Stimulated activated CD4-positive, alpha-beta T cell treated with anti-CD3 and anti-CD28 coated beads, Interleukin-1b, Interleukin-23, amount 100 ng/mL, for 1 hour (primary cell): ENCODE results near the gene EID3.
"Not testable (repeated sequence)": the region's sequence is repeated elsewhere in the genome, so short reads cannot be mapped to it uniquely, and the experiment has no call there.

ENCODE experiments used
- DNase-seq, 2 donors: peaks; one replicate each; pipeline ENCODE4 v3.0.0-alpha.2; 2020; ENCODE audit warnings: low read depth in 2 of 2

EID3 gene

DNA sequence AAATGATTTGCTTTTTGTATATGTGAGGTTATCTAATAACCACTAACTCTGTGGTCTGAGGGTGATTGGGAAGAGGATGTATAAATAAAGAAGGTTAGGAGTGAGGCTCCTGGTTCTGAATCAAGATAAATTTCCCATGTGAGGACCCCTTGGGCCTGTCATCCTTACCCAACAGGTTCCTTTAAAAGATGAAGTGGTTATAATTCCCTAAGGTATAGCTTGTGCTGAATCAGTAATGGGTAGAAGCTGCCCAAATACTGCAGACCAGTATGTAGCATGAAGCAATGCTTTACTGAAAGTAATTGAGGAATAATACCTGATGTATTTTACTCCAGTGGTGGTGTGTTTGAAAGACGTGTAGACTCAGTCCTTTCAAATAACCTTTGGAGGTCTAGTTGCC is 8.7 kb downstream of the EID3 start:
- DNase-seq = no peak

DNA sequence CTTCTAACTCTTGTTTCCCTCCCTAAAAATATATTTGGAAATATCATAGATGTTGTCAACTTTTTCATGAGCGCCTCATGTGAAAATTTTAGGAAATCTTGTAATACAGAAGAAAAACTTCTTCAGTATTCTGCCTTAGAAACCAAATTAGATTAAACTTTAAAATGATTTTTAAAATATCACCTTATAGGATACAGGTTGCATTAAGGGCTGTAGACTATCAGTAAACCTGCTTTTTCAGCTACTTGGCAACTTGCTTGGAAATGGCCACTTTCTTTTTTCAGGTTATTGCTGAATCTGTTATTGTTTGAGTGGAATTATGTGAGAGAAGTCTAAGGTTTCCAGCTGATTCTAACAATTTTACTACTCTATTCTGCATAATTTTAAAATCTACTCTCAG is 9.1 kb downstream of the EID3 start:
- no peak for DNase-seq

DNA sequence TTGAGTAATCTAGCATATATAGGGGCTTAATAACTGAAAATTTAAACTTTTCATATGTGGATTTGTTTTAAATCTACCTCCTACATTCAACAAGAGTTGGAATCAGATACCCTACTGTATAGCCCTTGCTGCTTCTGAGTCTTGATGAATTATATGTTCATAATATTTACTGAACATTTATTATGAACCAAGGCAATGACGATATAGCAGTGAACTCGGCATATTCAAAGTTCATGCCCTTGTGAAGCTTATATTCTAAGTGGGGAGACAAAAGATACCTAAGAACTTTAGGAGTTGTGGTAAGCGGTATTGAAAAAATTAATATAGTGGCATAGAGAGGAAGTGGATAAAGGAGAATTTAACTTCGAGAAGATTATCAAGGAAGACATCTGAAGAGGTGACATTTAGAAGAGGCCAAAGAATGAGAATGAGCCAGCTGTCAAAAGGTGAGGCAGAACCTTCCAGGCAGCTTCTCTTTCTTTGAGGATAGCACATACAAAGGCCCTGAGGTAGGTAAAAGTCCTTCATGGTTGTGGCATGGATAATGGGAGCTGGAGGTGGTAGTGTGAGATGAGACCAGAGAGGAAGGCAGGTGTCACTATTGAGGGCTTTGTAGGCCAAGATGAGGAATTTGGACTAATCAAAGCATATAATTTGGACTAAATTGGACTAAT is 10.2 kb downstream of the EID3 start:
- no peak for DNase-seq

DNA sequence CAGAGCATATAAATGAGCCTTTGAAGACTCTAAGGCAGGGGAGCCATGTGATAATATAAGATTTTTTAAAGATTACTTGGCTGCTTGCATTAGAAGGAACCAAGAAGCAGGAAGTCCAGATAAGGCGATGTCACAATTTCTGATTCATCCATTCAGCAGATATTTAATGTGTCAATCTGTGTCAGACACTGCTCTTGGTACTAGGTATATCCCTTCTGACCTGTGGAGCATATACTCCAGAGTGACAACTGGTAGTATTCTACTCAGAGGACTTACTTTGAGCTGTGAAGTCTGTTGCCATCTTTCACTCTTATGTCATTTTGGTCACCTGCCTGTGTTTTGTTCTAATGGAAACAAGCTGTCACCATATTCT is 10.7 kb downstream of the EID3 start:
- DNase-seq = no peak

DNA sequence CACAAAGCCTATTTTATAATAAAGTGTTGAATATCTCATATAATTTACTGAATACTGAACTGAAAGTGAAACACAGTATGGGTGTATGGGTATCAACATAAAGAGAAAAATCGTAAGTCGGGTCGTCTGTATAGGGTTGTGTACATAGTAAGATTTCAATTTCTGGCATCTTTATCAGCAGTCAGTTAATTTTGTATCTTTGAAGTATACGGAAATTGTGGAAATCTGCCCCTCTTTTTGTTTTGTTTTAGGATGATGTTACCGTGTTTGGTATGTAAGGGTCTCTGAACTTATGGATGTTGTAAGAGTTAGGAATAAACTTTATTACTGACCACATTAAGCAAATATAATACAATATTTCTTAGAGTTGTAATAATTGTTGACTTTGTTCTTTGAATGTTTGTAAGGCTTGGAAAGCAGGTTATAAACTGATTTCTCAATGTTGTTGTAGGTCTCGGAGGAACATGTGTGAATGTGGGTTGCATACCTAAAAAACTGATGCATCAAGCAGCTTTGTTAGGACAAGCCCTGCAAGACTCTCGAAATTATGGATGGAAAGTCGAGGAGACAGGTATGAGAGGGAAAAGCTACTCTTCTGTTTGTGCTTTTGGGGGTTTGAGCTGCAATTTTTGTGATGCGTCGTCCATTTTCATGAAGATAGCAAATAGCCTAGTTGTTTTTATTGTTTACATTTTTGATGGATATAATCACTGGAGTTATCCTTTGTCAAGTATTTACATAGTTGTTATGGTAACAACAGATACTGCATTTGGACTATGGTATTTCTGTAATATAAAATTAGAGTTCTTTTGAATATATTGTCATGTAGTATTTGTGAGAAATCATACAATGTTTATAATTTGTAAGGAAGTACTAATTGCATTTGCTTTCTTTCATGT is 12.0 kb downstream of the EID3 start:
- DNase-seq = no peak

DNA sequence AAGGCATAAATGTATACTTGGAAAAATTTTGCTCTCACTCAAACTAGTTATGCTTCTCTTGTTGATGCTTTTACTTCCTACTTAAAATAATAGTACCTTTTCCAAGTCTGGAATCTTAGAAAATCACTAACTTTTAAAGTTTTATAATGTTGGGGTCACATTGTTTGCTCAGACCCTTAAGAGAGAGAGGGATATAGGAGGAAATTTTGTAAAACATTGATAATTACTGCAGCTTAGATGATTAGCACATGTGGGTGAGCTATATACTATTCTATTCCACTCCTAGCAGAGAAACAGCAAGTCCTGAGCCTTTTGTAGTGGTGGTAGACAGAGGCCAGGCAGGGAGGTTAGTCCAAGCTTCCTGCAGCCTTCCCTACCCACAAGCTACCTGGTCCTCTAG is 13.4 kb downstream of the EID3 start:
- DNase-seq = no peak

DNA sequence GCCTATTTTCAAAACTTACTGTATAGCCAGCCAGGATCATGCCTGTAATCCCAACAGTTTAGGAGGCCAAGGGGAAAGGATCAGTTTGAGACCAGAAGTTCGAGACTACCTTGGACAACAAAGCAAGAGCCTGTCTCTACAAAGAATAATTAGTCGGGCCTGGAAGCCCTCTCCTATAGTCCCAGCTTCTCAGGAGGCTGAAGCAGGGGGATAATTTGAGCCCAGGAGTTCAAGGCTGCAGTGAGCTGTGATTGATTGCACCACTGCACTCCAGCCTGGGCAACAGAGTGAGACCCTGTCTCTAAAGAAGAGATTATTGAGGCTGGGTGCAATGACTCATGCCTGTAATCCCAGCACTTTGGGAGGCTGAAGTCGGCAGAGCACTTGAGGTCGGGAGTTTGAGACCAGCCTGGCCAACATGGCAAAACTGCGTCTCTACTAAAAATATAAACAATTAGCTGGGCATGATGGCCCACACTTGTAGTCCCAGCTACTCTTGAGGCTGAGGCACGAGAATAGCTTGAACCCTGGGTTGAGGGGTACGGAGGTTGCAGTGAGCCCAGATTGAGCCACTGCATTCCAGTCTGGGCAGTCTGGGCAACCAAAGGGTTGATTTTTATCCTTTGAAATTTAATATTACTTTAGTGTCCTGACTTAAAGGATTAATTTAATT is 14.1 kb downstream of the EID3 start:
- no peak for DNase-seq

DNA sequence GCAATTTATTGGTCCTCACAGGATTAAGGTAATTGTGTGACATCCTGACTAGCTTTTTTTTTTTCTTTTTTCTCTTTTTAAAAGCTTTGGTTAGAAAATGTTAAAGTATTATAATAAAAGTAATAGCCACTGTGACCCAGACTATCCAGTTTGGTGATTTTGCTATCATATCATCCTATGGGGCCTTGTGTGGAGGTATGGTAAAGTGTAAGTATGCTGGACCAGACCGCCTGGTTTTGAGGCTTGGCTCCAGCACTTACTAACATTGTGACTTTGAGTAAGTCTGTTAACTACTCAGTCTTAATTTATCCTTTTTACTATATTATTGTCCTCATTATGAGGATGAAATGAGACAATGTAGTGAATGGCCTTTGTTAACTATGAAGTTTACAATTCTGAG is 15.5 kb downstream of the EID3 start:
- DNase-seq = no peak

DNA sequence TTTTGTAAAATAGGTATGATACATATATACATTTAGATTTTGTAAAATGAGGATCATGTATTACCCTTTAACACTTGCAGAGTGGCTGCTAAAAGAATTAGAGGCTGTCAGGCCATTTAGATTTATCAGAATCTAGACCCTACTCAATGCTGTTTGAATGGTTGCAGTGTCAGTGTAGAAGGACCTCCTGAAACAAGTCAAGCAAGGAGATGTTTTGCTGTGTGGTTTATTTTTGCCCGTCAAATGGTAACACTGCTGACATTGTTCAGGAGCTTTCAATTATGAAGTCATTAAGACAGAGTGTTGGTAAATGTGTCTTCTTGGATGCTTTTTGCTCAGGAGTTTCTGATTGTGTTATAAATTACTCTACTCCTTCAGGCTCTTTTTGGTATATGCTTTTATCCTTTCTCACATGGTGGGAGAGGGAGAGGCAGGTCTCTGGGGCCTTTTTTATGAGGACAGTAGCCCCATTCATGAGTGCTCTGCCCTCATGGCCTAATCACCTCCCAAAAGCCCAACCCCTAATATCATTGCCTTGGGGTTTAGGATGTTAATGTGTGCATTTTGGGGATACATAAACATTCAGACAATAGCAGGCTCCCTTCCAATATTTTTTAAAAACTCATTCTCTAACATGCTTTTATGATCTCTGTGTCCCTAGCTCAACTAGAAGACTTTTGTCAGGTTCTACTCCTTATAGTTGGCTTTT is 16.5 kb downstream of the EID3 start:
- DNase-seq = no peak

DNA sequence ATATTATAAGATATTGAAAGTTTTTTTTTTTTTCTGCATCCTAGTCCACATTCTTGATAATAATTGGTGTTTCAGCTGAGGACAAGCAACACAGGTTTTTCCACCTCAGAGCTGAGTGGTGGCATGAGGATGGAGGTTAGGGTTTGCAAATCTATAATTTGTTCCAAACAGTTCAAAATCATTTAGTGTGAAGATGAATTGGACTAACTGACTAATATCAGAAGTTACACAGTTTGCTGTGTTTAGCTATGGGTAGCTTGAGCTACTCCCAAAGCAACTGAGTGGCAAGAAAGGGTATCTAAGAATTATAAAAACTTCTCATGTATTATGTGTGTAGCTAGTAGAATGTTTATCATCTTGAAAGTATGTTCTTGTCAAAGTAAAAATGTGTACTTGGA is 17.1 kb downstream of the EID3 start:
- DNase-seq = no peak

DNA sequence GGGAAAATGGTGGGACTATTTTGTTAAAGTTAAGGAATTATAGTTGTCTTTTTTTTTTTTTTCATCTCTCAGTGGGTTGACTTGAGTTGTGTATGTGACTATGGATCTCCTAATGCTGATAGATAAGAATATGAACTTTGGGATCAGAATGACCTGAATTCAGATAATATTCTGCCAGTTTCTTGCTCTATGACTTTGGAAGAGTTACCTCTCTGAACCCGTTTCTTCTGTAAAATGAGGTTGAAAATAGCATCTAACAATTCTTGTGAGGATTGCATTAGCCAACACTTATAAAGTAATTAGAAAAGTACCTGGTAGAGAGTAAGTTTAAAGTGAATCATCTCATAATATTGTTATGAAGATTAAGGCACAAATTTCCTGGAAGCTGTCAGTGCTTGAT is 18.4 kb downstream of the EID3 start:
- no peak for DNase-seq

DNA sequence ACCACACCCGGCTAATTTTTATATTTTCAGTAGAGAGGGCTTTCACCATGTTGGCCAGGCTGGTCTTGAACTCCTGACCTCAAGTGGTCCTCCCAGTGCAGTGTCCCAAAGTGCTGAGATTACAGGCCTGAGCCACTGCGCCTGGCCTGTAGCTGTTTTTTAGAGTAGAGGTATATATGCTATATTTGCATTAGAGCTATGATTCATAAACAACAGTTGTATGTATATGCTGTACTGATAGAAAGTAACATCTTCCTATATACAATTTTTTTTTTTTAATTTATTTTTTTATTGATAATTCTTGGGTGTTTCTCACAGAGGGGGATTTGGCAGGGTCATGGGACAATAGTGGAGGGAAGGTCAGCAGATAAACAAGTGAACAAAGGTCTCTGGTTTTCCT is 19.0 kb downstream of the EID3 start:
- DNase-seq = not testable (repeated sequence)

DNA sequence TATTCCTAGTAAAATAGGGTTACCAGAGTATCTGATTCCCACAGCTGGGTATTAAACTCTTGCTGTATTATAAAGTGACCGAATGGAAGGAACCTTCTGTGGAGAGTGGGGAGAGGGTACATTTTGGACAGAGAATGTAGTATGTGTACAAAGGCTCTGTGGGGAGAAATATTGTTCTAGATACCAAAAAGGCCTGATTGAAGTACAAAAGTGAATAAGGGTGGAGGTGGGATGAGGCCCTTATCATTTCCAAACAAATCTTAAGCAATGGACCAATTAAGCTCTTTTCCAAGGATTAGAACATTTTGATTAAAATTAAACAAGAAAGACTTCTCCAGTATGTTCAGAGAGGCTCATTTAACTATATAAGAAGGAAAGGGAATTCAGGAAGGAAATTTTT is 20.4 kb downstream of the EID3 start:
- DNase-seq = no peak

DNA sequence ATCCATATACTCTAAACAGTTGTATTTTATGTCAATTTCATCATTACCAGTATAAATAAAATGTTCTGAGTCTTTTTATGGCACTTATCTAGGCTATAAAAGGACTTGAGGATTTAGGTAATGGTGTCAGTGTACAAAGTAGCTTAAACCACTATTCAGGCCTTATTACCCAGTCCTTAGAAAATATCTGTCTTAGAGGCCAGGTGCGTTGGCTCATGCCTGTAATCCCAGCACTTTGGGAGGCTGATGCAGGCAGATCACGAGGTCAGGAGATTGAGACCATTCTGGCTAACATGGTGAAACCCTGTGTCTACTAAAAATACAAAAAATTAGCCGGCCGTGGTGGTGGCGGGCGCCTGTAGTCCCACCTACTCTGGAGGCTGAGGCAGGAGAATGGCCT is 24.7 kb downstream of the EID3 start:
- not testable (repeated sequence) for DNase-seq

DNA sequence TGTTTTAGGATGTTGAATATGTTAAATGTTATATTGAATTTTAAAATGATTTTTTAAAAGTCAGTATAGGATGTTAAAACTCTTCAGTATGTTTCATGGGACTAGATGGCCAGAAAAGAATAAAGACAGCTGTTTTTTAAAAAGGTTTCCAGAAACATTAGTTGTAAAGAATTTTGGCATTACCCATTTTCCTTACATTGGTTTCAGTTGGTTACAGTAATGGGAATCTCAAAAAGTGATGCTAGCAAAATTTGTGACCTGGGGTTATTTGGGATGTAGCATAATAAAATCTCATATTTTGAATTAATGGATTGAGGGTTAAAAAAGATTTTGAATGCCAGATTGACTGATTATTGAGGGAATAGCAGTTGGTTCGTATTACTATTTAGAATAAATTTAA is 25.3 kb downstream of the EID3 start:
- DNase-seq = no peak

DNA sequence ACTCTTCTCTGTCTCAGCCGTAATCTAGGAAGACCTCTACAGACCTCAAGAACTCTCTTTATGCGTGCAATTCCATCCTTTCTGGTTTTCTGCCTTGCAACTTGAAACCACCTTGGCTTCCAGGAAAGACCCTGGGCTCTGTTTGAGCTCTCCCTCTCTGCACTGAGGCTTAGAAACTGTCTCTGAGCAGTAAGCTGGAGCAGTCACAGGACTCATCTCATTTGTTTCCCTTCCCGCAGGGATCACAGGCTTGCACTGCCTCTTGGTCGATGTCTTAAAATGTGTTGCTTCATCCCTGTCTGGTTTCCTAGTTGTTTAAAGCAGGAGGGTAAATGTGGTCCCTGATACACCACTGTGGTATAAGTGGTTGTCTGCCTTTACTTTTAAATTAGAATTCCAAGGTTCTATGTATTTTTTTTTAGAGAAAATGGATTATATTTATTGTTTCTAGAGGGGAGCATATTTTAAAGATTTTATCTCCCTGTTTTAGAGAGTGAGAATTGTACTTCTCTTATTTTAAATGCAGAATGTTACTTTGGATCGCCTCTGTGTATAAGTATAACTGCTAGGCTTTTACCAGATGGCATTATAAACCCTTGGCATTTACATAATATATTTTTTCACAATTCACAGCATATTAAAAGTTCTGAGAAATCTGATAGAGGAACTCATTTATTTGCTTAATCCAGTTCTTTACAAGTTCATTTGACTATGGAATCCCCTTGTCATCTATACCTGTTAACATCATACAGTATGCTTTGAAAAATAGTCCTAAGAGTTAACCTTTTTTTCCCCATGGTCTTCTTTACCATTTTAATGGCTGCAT is 26.4 kb downstream of the EID3 start:
- DNase-seq = no peak

DNA sequence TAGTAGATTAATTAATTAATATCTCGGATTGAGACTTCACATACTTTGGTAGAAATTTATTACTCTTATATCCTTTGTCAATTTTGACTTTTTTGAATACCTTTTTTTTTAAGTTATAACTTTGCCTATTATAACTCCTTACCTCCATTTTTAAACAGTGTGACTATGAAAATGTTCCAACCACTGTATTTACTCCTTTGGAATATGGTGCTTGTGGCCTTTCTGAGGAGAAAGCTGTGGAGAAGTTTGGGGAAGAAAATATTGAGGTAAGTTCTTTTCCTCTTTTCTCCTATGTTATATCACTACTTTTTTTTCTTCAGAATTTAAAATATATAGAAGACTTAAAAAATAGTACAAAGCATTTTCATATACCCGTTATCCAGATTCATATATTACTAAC is 27.8 kb downstream of the EID3 start:
- DNase-seq = no peak

DNA sequence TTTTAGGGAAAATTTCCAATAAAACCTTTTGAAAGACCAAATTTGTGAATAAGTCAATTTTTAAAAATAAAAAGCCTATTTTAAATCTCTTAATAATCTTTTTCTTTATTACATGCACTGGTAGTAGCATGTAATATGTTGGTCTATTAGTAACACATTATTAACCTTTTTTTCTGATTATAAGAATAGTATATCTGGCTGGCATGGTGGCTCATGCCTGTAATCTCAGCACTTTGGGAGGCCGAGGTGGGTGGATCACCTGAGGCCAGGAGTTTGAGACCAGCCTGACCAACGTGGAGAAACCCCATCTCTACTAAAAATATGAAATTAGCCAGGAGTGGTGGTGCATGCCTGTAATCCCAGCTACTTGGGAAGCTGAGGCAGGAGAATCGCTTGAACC is 28.7 kb downstream of the EID3 start:
- not testable (repeated sequence) for DNase-seq

DNA sequence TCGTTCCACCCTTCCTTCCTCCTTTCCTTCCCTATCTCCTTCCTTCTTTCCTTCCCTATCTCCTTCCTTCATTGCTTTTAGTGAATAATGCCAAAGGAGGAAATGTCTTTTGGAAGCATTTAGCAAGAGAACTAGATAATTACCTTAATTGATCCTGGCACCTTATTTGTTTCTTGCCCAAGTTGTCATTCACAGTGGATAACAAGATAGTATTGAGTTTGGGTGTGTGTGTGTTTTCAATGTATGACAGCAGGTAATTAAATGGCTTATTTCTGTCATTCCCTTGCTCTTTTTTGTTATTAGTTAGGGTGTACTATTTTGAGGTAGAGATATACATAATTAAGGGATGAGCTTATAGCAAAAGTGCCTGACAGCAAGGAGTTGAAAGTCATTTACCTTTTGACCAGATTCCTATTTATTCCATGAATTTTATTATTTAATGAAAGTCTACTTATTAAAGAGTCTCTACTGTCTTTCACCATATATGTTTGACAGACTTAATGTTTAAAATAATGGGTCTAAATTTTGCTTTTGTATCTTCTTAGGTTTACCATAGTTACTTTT is 30.2 kb downstream of the EID3 start:
- no peak for DNase-seq

DNA sequence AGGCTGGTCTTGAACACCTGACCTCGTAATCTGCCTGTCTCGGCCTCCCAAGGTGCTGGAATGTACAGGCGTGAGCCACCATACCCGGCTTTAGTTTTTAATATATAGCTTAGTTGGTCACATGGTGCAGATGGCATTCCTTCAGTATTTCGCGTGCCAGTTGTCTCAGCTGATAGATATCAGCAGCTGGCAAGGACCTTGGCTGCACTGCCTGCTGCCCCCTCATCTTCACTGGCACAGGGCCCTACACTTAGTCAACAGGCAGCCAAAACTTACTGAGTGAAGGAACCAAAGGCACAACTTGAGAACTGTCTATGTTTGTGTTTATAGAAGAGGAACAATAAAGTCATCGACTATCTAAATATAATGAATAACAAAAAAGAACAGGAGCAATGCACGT is 31.0 kb downstream of the EID3 start:
- no peak for DNase-seq

DNA sequence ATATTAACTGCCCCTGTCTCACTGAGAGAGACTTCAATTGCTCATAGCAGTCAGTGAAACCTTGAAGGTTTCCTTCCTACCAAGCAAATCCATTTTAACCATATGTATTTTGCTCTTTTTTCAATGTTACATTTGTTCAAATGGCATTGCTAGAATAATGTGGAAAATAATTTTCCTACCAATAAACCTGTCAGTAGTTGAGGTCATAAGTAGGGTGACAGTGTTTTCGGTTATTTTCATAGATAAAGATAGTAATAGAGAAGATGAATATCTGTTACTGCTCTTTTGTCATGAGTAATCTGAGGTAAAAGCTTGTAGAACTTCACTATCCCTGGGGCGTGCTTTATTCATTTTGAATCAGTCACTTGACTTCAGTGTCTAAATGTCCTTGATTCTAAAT is 32.6 kb downstream of the EID3 start:
- DNase-seq = no peak
